OCI-LY1 (cell line): ENCODE measurements around the gene XPR1.

ENCODE experiments used
- EZH2 ChIP-seq: fragments of 200-600 bp; sonication (generic), shearing (Covaris generic); IDR thresholded peaks from 2 replicates; pipeline ENCODE4 v1.8.0; 2017; ENCODE audit warnings: borderline replicate concordance, mixed run types, mild to moderate bottlenecking, antibody characterized with exemption, low read length, moderate library complexity, mixed read lengths
- TF ChIP-seq, protein P1 (sequence below): fragments of 200-600 bp; sonication (generic), shearing (Covaris generic); IDR thresholded peaks from 2 replicates; pipeline ENCODE4 v1.5.1; 2017; ENCODE audit warnings: mild to moderate bottlenecking, antibody characterized with exemption, low read length, moderate library complexity, mixed read lengths

DNA sequence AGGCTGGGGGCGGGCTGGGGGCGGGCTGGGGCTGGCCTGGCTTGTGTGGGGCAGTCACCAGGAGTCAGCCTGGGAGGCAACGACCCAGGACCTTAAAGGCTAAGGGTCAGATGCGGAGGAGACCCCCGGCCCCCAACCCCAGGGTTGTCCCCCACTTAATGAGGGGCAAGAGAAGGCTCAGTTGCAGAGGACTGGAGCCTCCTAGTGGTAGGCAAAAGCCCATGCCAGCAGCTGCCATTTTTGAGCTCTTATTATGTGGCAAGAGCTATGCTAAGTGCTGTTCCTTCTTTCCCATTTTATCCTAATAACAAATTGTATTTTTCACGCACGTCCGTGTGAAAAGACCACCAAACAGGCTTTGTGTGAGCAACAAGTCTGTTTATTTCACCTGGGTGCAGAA lies 288.9 kb downstream of the XPR1 start:
- TF ChIP-seq, protein P1, sequence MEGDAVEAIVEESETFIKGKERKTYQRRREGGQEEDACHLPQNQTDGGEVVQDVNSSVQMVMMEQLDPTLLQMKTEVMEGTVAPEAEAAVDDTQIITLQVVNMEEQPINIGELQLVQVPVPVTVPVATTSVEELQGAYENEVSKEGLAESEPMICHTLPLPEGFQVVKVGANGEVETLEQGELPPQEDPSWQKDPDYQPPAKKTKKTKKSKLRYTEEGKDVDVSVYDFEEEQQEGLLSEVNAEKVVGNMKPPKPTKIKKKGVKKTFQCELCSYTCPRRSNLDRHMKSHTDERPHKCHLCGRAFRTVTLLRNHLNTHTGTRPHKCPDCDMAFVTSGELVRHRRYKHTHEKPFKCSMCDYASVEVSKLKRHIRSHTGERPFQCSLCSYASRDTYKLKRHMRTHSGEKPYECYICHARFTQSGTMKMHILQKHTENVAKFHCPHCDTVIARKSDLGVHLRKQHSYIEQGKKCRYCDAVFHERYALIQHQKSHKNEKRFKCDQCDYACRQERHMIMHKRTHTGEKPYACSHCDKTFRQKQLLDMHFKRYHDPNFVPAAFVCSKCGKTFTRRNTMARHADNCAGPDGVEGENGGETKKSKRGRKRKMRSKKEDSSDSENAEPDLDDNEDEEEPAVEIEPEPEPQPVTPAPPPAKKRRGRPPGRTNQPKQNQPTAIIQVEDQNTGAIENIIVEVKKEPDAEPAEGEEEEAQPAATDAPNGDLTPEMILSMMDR, result peak; percentile 49; the same call in 1 of the 2 replicates
- no peak for TF ChIP-seq EZH2
